Measurements from ENCODE around the gene BRAP. TPM values are rescaled to one million over a fixed set of nuclear protein-coding genes. Genes with fewer than 3 reads are reported as not detected.
"Not testable (repeated sequence)": the region's sequence is repeated elsewhere in the genome, so short reads cannot be mapped to it uniquely, and the experiment has no call there.

The BRAP gene
- polyA plus RNA-seq, 1 experiment, result 24.4 TPM

DNA sequence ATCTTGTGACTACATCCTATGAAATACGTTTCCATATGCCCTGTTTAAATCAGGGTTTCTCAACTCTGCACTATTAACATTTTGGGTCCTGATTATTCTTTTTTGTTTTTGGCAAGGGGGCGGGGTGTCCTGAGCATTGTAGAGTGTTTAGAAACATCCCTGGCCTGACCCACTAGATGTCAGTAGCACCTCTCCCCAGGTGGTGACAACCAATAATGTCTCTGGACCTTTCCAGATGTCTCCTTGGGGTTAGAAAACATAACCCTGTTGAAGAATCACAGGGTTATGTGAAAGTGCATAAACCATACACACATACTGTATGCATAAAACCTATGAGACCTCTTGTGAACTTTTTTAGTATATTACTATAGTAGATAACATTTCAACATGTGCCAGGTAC lies 1.5 kb upstream of the BRAP start:
- Histone ChIP-seq H3K4me3 (ENCODE audit: low read depth, low read length) (no peak overlapping the region), H3K27me3 (ENCODE audit: control insufficient read depth, insufficient read depth, low read length) (no peaks in the 10 kb centered on the region), H3K9me3 (ENCODE audit: control insufficient read depth, insufficient read depth, low read length) (no peaks in the 10 kb centered on the region; the same call in 1 of the 2 replicates), H3K27ac (ENCODE audit: low read depth, low read length) (no peak overlapping the region)
- DNase-seq (ENCODE audit: low read depth, low spot score), result no peak
- TF ChIP-seq, protein P1, sequence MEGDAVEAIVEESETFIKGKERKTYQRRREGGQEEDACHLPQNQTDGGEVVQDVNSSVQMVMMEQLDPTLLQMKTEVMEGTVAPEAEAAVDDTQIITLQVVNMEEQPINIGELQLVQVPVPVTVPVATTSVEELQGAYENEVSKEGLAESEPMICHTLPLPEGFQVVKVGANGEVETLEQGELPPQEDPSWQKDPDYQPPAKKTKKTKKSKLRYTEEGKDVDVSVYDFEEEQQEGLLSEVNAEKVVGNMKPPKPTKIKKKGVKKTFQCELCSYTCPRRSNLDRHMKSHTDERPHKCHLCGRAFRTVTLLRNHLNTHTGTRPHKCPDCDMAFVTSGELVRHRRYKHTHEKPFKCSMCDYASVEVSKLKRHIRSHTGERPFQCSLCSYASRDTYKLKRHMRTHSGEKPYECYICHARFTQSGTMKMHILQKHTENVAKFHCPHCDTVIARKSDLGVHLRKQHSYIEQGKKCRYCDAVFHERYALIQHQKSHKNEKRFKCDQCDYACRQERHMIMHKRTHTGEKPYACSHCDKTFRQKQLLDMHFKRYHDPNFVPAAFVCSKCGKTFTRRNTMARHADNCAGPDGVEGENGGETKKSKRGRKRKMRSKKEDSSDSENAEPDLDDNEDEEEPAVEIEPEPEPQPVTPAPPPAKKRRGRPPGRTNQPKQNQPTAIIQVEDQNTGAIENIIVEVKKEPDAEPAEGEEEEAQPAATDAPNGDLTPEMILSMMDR (IDR thresholded peaks at IDR 0.05; ENCODE audit: low read depth, low read length), result no peak
- POLR2A ChIA-PET, result interaction anchor here (0.6 kb wide), 1 partner anchor 124 kb away, joined by 6 read pairs; no protein-coding TSS in a partner anchor
- CTCF ChIA-PET, result no interaction called here

DNA sequence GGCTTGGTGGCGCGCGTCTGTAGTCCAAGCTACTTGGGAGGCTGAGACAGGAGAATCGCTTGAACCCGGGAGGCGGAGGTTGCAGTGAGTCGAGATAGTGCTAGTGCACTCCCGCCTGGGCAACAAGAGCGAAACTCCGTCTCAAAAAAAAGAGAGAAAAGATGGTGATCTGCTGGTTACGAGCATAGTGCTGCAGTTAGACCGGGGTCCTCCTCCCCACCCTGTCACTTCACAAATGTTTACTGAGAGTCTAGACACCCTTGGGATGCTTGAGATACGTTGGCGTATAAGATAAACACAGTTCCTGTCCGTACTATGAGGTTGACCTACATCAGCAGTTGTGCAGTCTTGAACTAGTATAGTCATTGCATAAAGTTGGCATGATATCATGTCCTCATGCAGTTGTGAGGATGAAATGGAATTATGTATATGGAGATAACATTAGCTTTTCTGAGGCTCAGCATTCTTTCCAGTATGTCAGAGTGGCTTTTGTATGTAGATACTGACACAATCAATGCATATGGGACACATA lies 884 bp upstream of the BRAP start:
- no peak for DNase-seq (ENCODE audit: low read depth, low spot score)
- Histone ChIP-seq H3K4me3 (ENCODE audit: low read depth, low read length) (peak overlapping the region; percentile 76), H3K27ac (ENCODE audit: low read depth, low read length) (no peak overlapping the region), H3K27me3 (ENCODE audit: control insufficient read depth, insufficient read depth, low read length) (no peaks in the 10 kb centered on the region), H3K9me3 (ENCODE audit: control insufficient read depth, insufficient read depth, low read length) (no peaks in the 10 kb centered on the region; the same call in 1 of the 2 replicates)
- TF ChIP-seq, protein P1 (IDR thresholded peaks at IDR 0.05; ENCODE audit: low read depth, low read length), result no peak
- ChIA-PET POLR2A (interaction anchor here (1.2 to 1.4 kb wide), 3 partner anchors 15 to 126 kb away, joined by 3 to 5 read pairs (median 4); partner anchors contain the start of gene ALDH2), CTCF (interaction anchor here (0.6 to 1.7 kb wide), 2 partner anchors 22 to 126 kb away, joined by 4 to 8 read pairs; no protein-coding TSS in a partner anchor)

DNA sequence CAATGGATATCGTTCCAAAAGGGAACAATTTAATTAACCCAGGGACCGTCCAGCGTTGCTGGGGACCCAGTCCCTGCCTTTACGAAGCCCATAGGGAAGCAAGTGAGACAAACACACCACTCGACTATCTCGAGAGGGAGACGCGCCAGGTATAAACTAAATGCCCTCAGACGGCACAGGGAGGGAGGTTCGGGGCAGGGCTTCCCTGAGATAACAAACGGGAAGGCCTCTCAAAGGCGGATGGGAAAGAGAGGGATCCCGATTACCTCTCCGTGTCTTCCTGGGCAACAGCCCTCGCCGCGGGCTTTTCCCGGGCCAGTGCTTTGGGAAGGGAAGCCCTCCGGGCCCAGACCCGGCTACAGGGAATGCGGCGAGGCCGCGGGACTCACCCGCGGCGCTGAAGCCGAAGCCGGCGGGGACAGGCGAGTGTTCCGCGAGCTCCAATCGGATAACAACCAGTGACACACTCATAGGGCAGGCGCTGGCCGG lies 390 bp downstream of the BRAP start:
- TF ChIP-seq, protein P1 (IDR thresholded peaks at IDR 0.05; ENCODE audit: low read depth, low read length), result no peak
- Histone ChIP-seq H3K27ac (ENCODE audit: low read depth, low read length) (peak overlapping the region; percentile 39), H3K9me3 (ENCODE audit: control insufficient read depth, insufficient read depth, low read length) (no peaks in the 10 kb centered on the region; the same call in 1 of the 2 replicates), H3K4me3 (ENCODE audit: low read depth, low read length) (peak overlapping the region; percentile 76), H3K27me3 (ENCODE audit: control insufficient read depth, insufficient read depth, low read length) (no peaks in the 10 kb centered on the region)
- DNase-seq (ENCODE audit: low read depth, low spot score), result no peak
- ChIA-PET POLR2A (interaction anchor here (0.6 to 1.5 kb wide), 10 partner anchors 12 to 407 kb away, joined by 3 to 5 read pairs (median 4); partner anchors contain the start of gene ALDH2), CTCF (interaction anchor here (0.7 to 1.7 kb wide), 4 partner anchors 12 to 288 kb away, joined by 3 to 8 read pairs (median 4); no protein-coding TSS in a partner anchor)

DNA sequence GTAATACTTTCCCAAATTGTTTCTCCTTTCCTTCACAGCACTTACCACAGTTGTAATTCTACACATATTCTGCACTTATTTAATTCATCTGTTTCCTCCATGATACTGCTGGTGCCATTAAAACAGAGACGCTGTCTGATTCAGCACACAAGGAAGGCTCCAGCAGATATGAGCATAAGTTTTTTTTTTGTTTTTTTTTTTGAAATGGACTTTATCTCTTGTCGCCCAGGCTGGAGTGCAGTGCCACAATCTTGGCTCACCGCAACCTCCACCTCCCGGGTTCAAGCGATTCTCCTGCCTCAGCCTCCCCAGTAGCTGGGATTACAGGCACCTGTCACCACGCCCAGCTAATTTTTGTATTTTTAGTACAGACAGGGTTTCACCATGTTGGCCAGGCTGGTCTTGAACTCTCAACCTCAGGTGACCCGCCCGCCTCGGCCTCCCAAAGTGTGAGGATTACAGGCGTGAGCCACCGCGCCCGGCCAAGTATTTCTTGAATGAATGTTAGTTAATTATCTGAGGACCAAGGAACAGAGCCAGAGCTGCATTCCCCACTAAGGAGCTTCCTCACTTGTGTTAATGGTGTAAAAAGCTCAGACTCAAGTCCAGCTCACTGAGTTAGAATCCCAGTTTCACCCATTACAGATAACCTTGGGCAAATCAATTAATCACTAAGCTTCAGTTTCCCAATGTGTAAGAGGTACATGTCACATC lies 1.1 kb downstream of the BRAP start:
- DNase-seq (ENCODE audit: low read depth, low spot score), result not testable (repeated sequence)

DNA sequence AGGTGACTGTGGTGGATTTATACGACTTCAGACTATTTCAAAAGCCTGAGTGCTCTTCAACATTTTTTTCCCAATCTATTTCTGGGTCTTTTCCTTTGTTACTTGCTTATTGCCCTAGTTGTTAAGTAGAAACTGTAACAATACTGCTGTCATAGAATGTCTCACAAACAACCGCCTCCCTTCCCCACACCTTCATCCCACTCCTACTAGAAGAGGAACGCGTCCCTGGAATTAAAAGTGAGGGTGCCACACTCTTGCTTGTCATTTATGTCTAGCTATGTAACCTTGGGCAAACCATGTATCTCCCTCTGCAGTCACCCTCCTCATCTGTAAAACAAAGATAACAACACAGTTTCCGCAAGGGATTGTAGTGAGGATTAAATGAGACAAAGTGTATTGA lies 8.6 kb downstream of the BRAP start:
- Histone ChIP-seq H3K27ac (ENCODE audit: low read depth, low read length) (no peak overlapping the region), H3K4me3 (ENCODE audit: low read depth, low read length) (no peak overlapping the region), H3K27me3 (ENCODE audit: control insufficient read depth, insufficient read depth, low read length) (no peaks in the 10 kb centered on the region), H3K9me3 (ENCODE audit: control insufficient read depth, insufficient read depth, low read length) (no peaks in the 10 kb centered on the region)
- ChIA-PET POLR2A (no interaction called here), CTCF (interaction anchor here (1.7 kb wide), 1 partner anchor 281 kb away, joined by 3 read pairs; no protein-coding TSS in a partner anchor)
- TF ChIP-seq, protein P1 (IDR thresholded peaks at IDR 0.05; ENCODE audit: low read depth, low read length), result no peak
- no peak for DNase-seq (ENCODE audit: low read depth, low spot score)

More for the DNA sequence above, 1.1 kb downstream of the BRAP start:
- not testable (repeated sequence) for H3K27me3 ChIP-seq (ENCODE audit: control insufficient read depth, insufficient read depth, low read length); H3K9me3 ChIP-seq (ENCODE audit: control insufficient read depth, insufficient read depth, low read length); H3K27ac ChIP-seq (ENCODE audit: low read depth, low read length)
- POLR2A ChIA-PET, result interaction anchor here (0.6 to 1.5 kb wide), 2 partner anchors 41 to 196 kb away, joined by 3 to 4 read pairs; no protein-coding TSS in a partner anchor
- CTCF ChIA-PET, result interaction anchor here (0.7 to 1.7 kb wide), 4 partner anchors 11 to 288 kb away, joined by 3 to 5 read pairs (median 3); no protein-coding TSS in a partner anchor
- H3K4me3 ChIP-seq (ENCODE audit: low read depth, low read length), result peak overlapping the region; percentile 76

All from AG04450 (cell line).